ENCODE results near the gene TDRD10.

- TF ChIP-seq REST (IDR thresholded peaks at IDR 0.05; ENCODE audit: low read depth), result no peak
- no peak for TF ChIP-seq TAF1 (IDR thresholded peaks at IDR 0.05; ENCODE audit: low read depth)
- no peak for TF ChIP-seq EP300 (IDR thresholded peaks at IDR 0.05; ENCODE audit: borderline replicate concordance)
- no peak for TF ChIP-seq FOXM1 (IDR thresholded peaks at IDR 0.05; ENCODE audit: borderline replicate concordance, low read depth)
- TF ChIP-seq ZBTB7A (IDR thresholded peaks at IDR 0.05; ENCODE audit: low read depth), result no peak
- no peak for TF ChIP-seq USF1 (IDR thresholded peaks at IDR 0.05)
- no peak for TF ChIP-seq RAD21 (IDR thresholded peaks at IDR 0.05; ENCODE audit: low read depth)
Measured at GRCh38 chr1:154517661-154518060, 15.6 kb downstream of the TDRD10 start.

Data from Ishikawa (cell line).